GF-D8 (cell line): ENCODE results near the gene INSM1.
"Not testable (repeated sequence)": the region's sequence is repeated elsewhere in the genome, so short reads cannot be mapped to it uniquely, and the experiment has no call there.

Source experiments
- DNase-seq: peaks from one replicate; lab custom pipeline; 2025; lab: John Stamatoyannopoulos, UW

INSM1 gene

GRCh38 chr20:20367575-20368417 is at the start of gene INSM1:
TSS of gene INSM1 (plus strand) at chr20:20368104. CDS start at chr20:20368268, 164 bp downstream.
- DNase-seq = no peak

GRCh38 chr20:20318365-20319161 is 49.3 kb upstream of the INSM1 start:
- peak; percentile 83 for DNase-seq

- DNase-seq = no peak
These were observed 46.8 kb upstream of the INSM1 start for GRCh38 chr20:20321134-20321533.

- DNase-seq = no peak
These were observed 46.0 kb upstream of the INSM1 start for GRCh38 chr20:20321917-20322316.

GRCh38 chr20:20322912-20323311 is 45.0 kb upstream of the INSM1 start:
- DNase-seq = no peak

GRCh38 chr20:20327746-20328145 is 40.2 kb upstream of the INSM1 start:
- no peak for DNase-seq

- DNase-seq = no peak
These were observed 38.3 kb upstream of the INSM1 start for GRCh38 chr20:20329564-20329963.

GRCh38 chr20:20331156-20331555 is 36.7 kb upstream of the INSM1 start:
- DNase-seq = no peak

GRCh38 chr20:20331817-20332216 is 36.1 kb upstream of the INSM1 start:
- DNase-seq = peak; percentile 17

- DNase-seq = no peak
These were observed 34.0 kb upstream of the INSM1 start for GRCh38 chr20:20333866-20334265.

- no peak for DNase-seq
These were observed 33.4 kb upstream of the INSM1 start for GRCh38 chr20:20334489-20334888.

- no peak for DNase-seq
These were observed 29.7 kb upstream of the INSM1 start for GRCh38 chr20:20338133-20338730.

GRCh38 chr20:20340443-20340842 is 27.5 kb upstream of the INSM1 start:
- DNase-seq = no peak

- DNase-seq = no peak
These were observed 26.5 kb upstream of the INSM1 start for GRCh38 chr20:20341371-20341770.

GRCh38 chr20:20342066-20342465 is 25.8 kb upstream of the INSM1 start:
- DNase-seq = no peak

- no peak for DNase-seq
These were observed 24.0 kb upstream of the INSM1 start for GRCh38 chr20:20343932-20344331.

GRCh38 chr20:20344476-20344875 is 23.4 kb upstream of the INSM1 start:
- DNase-seq = no peak

- no peak for DNase-seq
These were observed 14.3 kb upstream of the INSM1 start for GRCh38 chr20:20353576-20353975.

- DNase-seq = not testable (repeated sequence)
These were observed 12.4 kb upstream of the INSM1 start for GRCh38 chr20:20355503-20355902.

GRCh38 chr20:20358801-20359200 is 9.1 kb upstream of the INSM1 start:
- no peak for DNase-seq

GRCh38 chr20:20359628-20360027 is 8.3 kb upstream of the INSM1 start:
- no peak for DNase-seq

- peak; percentile 23 for DNase-seq
These were observed 7.4 kb upstream of the INSM1 start for GRCh38 chr20:20360464-20360863.
